GM21717 (cell line): Measurements from ENCODE around the gene RHOB.

Experiments
- ATAC-seq: cut with Tn5 transposase; IDR thresholded peaks from one replicate; pipeline ENCODE4 v1.9.1; 2021; ENCODE audit warnings: mild to moderate bottlenecking, moderate library complexity; ENCODE audit not compliant: unreplicated experiment

The RHOB gene

GRCh38 chr2:20472569-20472968 lies 25.7 kb downstream of the RHOB start:
- ATAC-seq, result no peak

- no peak for ATAC-seq
These were observed 26.3 kb downstream of the RHOB start for GRCh38 chr2:20473128-20473527.

GRCh38 chr2:20474757-20475566 lies 28.1 kb downstream of the RHOB start:
- no peak for ATAC-seq

- ATAC-seq, result no peak
These were observed 28.7 kb downstream of the RHOB start for GRCh38 chr2:20475567-20475952.

- ATAC-seq, result no peak
These were observed 29.6 kb downstream of the RHOB start for GRCh38 chr2:20476481-20476880.

- no peak for ATAC-seq
These were observed 30.1 kb downstream of the RHOB start for GRCh38 chr2:20476950-20477349.

GRCh38 chr2:20478961-20479360 lies 32.1 kb downstream of the RHOB start:
- no peak for ATAC-seq

GRCh38 chr2:20479835-20480234 lies 33.0 kb downstream of the RHOB start:
- ATAC-seq, result no peak

GRCh38 chr2:20480913-20481312 lies 34.0 kb downstream of the RHOB start:
- no peak for ATAC-seq

GRCh38 chr2:20481798-20482405 lies 35.0 kb downstream of the RHOB start:
- no peak for ATAC-seq

GRCh38 chr2:20482725-20483124 lies 35.9 kb downstream of the RHOB start:
- no peak for ATAC-seq

GRCh38 chr2:20483194-20483895 lies 36.5 kb downstream of the RHOB start:
- ATAC-seq, result no peak

GRCh38 chr2:20484034-20484617 lies 37.3 kb downstream of the RHOB start:
- ATAC-seq, result no peak

- ATAC-seq, result no peak
These were observed 38.1 kb downstream of the RHOB start for GRCh38 chr2:20484810-20485611.

- ATAC-seq, result no peak
These were observed 38.9 kb downstream of the RHOB start for GRCh38 chr2:20485612-20486388.

GRCh38 chr2:20486571-20486970 lies 39.7 kb downstream of the RHOB start:
- ATAC-seq, result no peak

- no peak for ATAC-seq
These were observed 40.1 kb downstream of the RHOB start for GRCh38 chr2:20487030-20487391.

GRCh38 chr2:20487392-20488174 lies 40.7 kb downstream of the RHOB start:
- no peak for ATAC-seq

- ATAC-seq, result no peak
These were observed 41.3 kb downstream of the RHOB start for GRCh38 chr2:20488201-20488641.
